Prostate gland (tissue), 1 donor: ENCODE results near the gene PHF20.

ENCODE experiments used
- POLR2A ChIP-seq: fragments of 450-650 bp; IDR thresholded peaks from one replicate; pipeline ENCODE4 v1.6.1; 2016; ENCODE audit warnings: antibody characterized with exemption, mild to moderate bottlenecking
- POLR2AphosphoS5 ChIP-seq: sonication (generic); formaldehyde crosslinking; IDR thresholded peaks from one replicate; pipeline ENCODE4 v1.6.1; 2017; ENCODE audit warnings: antibody characterized with exemption

DNA sequence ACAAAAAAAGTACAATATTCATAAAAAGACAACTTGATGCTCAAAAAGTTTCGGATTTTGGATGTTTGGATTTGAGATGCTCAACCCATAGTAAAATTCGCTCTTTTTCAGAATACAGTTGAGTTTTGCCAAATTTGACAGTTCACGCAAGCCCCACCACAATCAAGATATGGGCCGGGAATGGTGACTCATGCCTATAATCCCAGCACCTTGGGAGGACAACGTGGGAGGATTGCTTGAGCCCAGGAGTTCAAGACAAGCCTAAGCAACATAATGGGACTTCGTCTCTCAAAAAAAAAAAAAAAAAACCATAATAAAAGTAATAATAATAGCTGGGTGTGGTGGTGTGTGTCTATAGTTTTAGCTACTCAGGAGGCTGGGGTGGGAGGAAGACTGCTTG lies 51.3 kb downstream of the PHF20 start:
- TF ChIP-seq POLR2AphosphoS5 = no peak
- TF ChIP-seq POLR2A = no peak
